Kidney epithelial cell (primary cell): ENCODE measurements around the gene KLHDC1. TPM values are rescaled to one million over a fixed set of nuclear protein-coding genes. Genes with fewer than 3 reads are reported as not detected.

Experiments used
- DNase-seq: peaks from one replicate; pipeline ENCODE4 v3.0.0-alpha.2; 2010; ENCODE audit warnings: low read depth
- H3K27me3 ChIP-seq: 2 replicates; pipeline ENCODE4 v1.6.0; 2011; ENCODE audit warnings: low read length; ENCODE audit not compliant: control insufficient read depth, insufficient read depth
- H3K36me3 ChIP-seq: 2 replicates; pipeline ENCODE4 v1.5.1; 2011; ENCODE audit warnings: low read length; ENCODE audit not compliant: control insufficient read depth, insufficient read depth
- H3K4me3 ChIP-seq: 2 replicates; pipeline ENCODE4 v1.5.1; 2011; ENCODE audit warnings: low read depth, mild to moderate bottlenecking, control low read depth, low read length
- total RNA-seq: library from RNA; depleted of rRNA; stranded (reverse); fragments of >200 nt; gene quantifications from 2 replicates; pipeline ENCODE4 v1.2.3, GENCODE V29; 2015
- TF ChIP-seq, protein P1 (sequence below): IDR thresholded peaks from 2 replicates; pipeline ENCODE4 v1.5.1; 2011; ENCODE audit warnings: mild to moderate bottlenecking, moderate library complexity, low read length, control low read depth, inconsistent platforms; ENCODE audit not compliant: insufficient read depth, poor library complexity, severe bottlenecking

Gene KLHDC1
- total RNA-seq, 1 donor from 2014 or later = 0.54 TPM

- Histone ChIP-seq H3K36me3 (no peaks in the 10 kb centered on the region), H3K27me3 (no peaks in the 10 kb centered on the region), H3K4me3 (no peak overlapping the region)
- TF ChIP-seq, protein P1, sequence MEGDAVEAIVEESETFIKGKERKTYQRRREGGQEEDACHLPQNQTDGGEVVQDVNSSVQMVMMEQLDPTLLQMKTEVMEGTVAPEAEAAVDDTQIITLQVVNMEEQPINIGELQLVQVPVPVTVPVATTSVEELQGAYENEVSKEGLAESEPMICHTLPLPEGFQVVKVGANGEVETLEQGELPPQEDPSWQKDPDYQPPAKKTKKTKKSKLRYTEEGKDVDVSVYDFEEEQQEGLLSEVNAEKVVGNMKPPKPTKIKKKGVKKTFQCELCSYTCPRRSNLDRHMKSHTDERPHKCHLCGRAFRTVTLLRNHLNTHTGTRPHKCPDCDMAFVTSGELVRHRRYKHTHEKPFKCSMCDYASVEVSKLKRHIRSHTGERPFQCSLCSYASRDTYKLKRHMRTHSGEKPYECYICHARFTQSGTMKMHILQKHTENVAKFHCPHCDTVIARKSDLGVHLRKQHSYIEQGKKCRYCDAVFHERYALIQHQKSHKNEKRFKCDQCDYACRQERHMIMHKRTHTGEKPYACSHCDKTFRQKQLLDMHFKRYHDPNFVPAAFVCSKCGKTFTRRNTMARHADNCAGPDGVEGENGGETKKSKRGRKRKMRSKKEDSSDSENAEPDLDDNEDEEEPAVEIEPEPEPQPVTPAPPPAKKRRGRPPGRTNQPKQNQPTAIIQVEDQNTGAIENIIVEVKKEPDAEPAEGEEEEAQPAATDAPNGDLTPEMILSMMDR = no peak
- no peak for DNase-seq
These were observed 103.1 kb downstream of the KLHDC1 start for GRCh38 chr14:49796025-49796424.

Other genes starting within 250 kb of the KLHDC1 start
- gene RPS29, start 106.7 kb upstream of the KLHDC1 start, total RNA-seq = 11,881 and 16,427 TPM in 2 replicates
- gene LRR1, start 94.2 kb upstream of the KLHDC1 start, total RNA-seq = 7.5 and 12.4 TPM in 2 replicates
- 168 and 258 TPM in 2 replicates for gene RPL36AL, start 72.5 kb upstream of the KLHDC1 start, total RNA-seq
- gene MGAT2, start 72.3 kb upstream of the KLHDC1 start, total RNA-seq = 38.5 and 45.2 TPM in 2 replicates
- 22.9 and 23.8 TPM in 2 replicates for gene DNAAF2, start 57.9 kb upstream of the KLHDC1 start, total RNA-seq
- 2.8 and 10.2 TPM in 2 replicates for gene POLE2, start 4.9 kb upstream of the KLHDC1 start, total RNA-seq
- 30.8 and 32.6 TPM in 2 replicates for gene KLHDC2, start 75.0 kb downstream of the KLHDC1 start, total RNA-seq
- 34.3 and 61.5 TPM in 2 replicates for gene NEMF, start 159.7 kb downstream of the KLHDC1 start, total RNA-seq
- gene ARF6, start 200.0 kb downstream of the KLHDC1 start, total RNA-seq = 69.6 and 76.3 TPM in 2 replicates